ENCODE results near the gene ZNF385C. TPM values are rescaled to one million over a fixed set of nuclear protein-coding genes. Genes with fewer than 3 reads are reported as not detected.

Gene ZNF385C
- total and polyA plus RNA-seq, 2 of the 13 experiments (the other 11 are each of a cell fraction or from before 2014, with no cell fraction given) = 2.3 to 6.1 TPM

- TF ChIP-seq ZNF772 (CRISPR knock-in tag; IDR thresholded peaks at IDR 0.05) = 0 out of 2 replicates have a peak, but pooled peaks have one; percentile 25
- no peak for TF ChIP-seq TRAFD1 (CRISPR knock-in tag; IDR thresholded peaks at IDR 0.05; ENCODE audit: borderline replicate concordance)
- 0 out of 2 replicates have a peak, but pooled peaks have one; percentile 30 for TF ChIP-seq YEATS4 (CRISPR knock-in tag; IDR thresholded peaks at IDR 0.05; ENCODE audit: borderline replicate concordance)
- 0 out of 2 replicates have a peak, but pooled peaks have one; percentile 33 for TF ChIP-seq ZNF547 (CRISPR knock-in tag; IDR thresholded peaks at IDR 0.05)
Observed at GRCh38 chr17:42072323-42073187, 25.7 kb downstream of the ZNF385C start (continued).

DNA sequence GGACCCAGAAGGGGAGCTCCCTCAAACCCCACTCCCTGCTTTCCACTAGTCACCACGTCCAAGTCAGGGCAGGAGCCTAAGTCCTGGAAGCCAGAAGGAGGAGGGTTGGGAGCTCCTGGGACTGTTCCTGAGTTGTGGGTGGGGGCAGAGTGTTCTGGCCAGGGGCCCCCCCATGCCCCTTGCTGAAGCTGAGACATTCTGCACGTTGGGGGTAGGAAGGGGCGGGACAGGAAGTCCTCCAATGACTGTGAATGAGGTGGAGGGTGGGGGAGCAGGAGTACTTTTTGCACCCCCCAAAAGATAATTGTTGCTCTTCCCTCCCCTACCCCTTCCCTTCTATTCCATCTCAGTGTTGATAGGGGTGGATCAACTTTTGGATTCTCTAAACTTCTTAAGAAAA, 26.5 kb downstream of the ZNF385C start:
- H3K9me3 ChIP-seq (ENCODE audit: low read length) = no peaks in the 10 kb centered on the region
- in situ Hi-C loops (cut with HindIII; ENCODE audit: extremely low pct_ligation_motif_present, low pct_unique_long_range_greater_than_20kb) = no loop called here
- peak overlapping the region; percentile 78 for H3K4me2 ChIP-seq (ENCODE audit: low read depth, low read length)
- FAIRE-seq (no peak), ATAC-seq (no peak), DNase-seq (ENCODE audit: low spot score) (no peak)
- no peak for TF ChIP-seq ZNF367 (CRISPR knock-in tag; IDR thresholded peaks at IDR 0.05; ENCODE audit: borderline replicate concordance)
- TF ChIP-seq ZEB1 (IDR thresholded peaks at IDR 0.05; ENCODE audit: insufficient replicate concordance, low read depth) = no peak
- 0 out of 2 replicates have a peak, but pooled peaks have one; percentile 25 for TF ChIP-seq ZNF605 (CRISPR knock-in tag; IDR thresholded peaks at IDR 0.05)
- no peak for TF ChIP-seq ZNF232 (CRISPR knock-in tag; IDR thresholded peaks at IDR 0.05; ENCODE audit: borderline replicate concordance)
- TF ChIP-seq ZNF3 (CRISPR knock-in tag; IDR thresholded peaks at IDR 0.05) = no peak
- 28% methylated on average over 3 of the region's 3 CpGs for WGBS (ENCODE audit: low lambda C conversion rate)
- H3K79me2 ChIP-seq (ENCODE audit: insufficient read depth, low read length) = no peaks in the 10 kb centered on the region
- CTCF ChIA-PET (ENCODE audit: low intra/inter-chr PET ratio, low total read pairs) = interaction anchor here (1.0 to 1.5 kb wide), 2 partner anchors 27 to 109 kb away, joined by 3 to 4 read pairs; partner anchors contain the start of gene ZNF385C
- no peaks in the 10 kb centered on the region for H3K36me3 ChIP-seq (replicated peaks in 1 of 2; ENCODE audit: control insufficient read depth in 1 of 2, insufficient read depth in 2 of 2, low read length in 2 of 2)
- H4K20me1 ChIP-seq (ENCODE audit: insufficient read depth, low read length) = no peaks in the 10 kb centered on the region
- H3K27ac ChIP-seq (ENCODE audit: extremely low read length, insufficient read depth, low read length) = no peak overlapping the region
- H3K4me1 ChIP-seq (ENCODE audit: insufficient read depth, low read length) = peaks cover 48% of the 10 kb centered on the region
- no TSS peak for BruUV-seq (replicated peaks)
- no peak overlapping the region for H3K9ac ChIP-seq (ENCODE audit: insufficient read depth, low read depth, low read length)
- peaks cover 2 to 29% of the 10 kb centered on the region in 2 experiments; a peak in 4 of 5 replicates for H3K27me3 ChIP-seq (ENCODE audit: control insufficient read depth in 1 of 2, insufficient read depth in 2 of 2, low read length in 2 of 2)
- intact Hi-C loops (cut with micrococcal nuclease; ENCODE audit: unreplicated experiment) = no loop called here
- POLR2A ChIA-PET = interaction anchor here (0.9 to 1.2 kb wide), 2 partner anchors 20 to 40 kb away, joined by 3 to 4 read pairs; partner anchors contain the start of gene DHX58
- H2AFZ ChIP-seq (ENCODE audit: low read length) = no peak overlapping the region
- H3K4me3 ChIP-seq (replicated peaks in 1 of 3; ENCODE audit: insufficient read depth in 1 of 3, low read depth in 2 of 3, low read length in 3 of 3) = no peak overlapping the region; a peak in 1 of 6 replicates
